Stimulated activated CD4-positive, alpha-beta T cell treated with anti-CD3 and anti-CD28 coated beads, Interleukin-4, amount 100 ng/mL, for 24 hours (primary cell): Measurements from ENCODE around the gene ARHGEF17.

Experiments
- DNase-seq: peaks from one replicate; pipeline ENCODE4 v3.0.0-alpha.2; 2020

ARHGEF17 gene

DNA sequence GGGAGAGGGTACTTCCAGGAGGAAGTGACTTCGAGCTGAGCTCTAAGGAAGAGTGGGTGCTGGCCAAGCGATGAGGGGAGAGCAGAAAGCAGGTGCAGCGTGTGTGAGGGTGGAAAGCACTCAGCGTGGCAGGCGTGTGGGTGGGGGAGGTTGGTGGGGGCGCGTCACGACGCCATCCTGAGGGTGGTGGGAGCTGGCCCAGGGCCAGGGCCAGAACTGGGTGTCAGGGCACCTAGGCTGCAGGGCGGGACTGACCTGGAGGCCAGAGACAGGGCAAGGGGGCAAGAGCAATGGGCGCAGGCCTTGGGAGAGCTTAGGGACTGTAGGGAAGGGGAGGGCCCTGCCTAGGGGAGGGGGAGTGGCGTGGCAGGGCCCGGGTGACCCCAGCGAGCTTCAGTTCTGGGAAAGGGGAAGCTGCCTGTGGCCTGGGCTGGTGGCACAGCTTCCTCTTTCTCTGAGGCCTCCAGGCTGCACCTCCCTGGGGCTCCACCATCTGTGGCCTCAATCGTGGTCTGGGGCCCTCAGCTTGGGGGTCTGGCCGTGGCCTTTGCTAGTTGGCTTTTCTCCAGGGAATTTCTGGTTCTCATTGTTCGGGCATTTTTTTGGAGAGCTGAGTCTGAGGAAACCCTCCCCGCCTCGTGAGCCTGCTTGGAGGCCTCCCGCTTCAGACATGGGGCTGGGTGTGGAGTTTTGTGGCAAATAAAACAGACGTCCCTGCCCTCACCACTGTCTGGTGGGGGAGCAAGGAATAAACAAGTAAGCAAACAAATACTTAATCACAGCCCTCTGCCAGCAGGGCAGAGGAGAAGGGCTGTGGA lies 77.0 kb downstream of the ARHGEF17 start:
- no peak for DNase-seq

- no peak for DNase-seq
Observed at GRCh38 chr11:73386016-73386415, 77.9 kb downstream of the ARHGEF17 start.

DNA sequence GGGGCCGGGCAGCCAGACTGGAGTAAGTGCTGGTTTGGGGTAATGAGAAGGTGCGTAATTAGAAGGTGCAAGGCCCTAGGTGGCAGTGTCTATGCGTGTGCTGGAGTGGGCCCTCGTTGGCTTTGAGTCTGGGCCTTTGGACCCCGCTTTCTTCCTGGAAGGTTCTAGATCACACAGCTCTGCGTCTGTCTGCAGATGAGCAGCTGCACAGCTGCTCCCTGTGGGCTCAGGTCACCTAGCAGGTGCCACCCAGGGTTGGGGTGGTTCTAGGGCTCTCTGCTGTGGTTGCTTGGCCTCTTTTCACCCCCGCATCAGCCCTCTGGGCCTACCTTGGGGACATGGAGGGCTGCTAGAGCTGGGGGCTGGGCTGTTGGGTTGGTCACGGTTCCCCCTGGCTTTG lies 78.5 kb downstream of the ARHGEF17 start:
- DNase-seq, result no peak

DNA sequence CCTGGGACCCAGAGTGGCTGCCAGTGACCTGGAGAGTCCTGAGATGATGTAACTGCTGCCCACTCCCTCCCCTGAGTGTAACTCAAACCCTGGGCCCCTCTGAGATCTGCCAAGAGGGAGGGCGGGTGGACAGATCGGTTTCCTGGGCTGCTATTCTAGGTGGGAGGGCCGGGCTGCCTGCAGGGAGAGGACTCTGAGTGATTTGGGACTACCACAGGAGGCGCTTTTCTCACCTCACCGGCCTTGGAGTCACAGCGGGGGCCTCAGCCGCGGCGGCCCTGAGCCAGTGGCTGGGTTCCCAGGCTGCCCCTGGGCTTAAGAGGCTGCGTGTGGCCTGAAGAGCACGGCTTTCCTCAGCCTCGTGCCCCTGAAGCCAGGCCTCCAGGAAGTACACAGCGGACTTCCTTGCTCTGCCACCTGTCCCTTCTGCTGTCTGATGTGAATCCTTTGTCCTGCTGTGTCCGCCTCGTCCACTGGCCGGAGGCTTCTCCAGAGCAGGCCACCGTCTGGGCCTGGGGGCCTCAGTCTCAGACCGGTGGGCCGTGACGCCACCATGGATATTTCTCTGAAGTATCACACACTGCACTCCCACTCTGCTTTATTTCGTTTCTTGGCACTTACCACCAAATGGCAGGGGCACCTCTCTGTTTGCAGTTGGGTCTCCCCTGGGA lies 79.7 kb downstream of the ARHGEF17 start:
- no peak for DNase-seq

DNA sequence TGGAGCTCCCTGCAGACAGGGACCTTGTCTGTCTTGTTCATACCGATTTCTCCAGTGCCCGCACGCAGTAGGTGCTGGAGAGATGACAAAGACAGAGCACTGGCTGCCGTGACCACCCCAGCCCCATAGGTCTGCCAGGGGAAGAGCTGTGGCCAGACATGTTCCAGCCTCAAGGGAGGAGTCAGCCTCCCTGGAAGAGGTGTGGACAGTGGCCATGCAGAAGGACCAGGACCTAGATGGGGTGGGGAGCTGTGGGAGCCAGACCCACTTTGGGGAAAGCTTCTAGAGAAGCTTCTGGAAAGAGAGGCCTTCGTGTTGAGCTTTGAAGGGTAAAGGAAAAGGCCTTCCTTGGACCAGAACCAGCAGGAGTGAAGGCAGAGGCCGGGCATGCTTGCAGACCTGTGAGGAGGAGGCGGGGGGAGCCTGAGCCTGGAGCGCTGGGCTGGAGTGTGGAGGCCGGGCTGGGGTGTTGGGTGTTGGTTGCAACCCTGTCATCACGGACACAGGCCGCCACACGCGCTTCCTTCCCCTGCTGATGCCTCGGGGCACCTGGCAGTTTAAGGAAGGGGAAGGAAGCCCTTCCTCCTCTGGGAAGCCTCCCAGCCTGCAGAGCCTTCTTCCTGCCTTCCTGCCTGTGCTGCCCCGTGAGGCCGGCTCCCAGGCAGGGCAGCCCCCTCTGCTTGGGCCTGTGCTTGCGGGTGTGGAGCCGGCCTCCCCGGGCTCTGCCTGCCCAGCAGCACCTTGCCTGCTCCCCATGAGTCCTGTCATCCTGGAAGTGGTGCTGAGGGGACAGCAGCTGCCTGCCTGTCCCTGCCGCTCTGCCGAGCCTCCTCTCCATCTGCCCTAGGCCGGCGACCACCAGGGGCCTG lies 80.4 kb downstream of the ARHGEF17 start:
- no peak for DNase-seq

DNA sequence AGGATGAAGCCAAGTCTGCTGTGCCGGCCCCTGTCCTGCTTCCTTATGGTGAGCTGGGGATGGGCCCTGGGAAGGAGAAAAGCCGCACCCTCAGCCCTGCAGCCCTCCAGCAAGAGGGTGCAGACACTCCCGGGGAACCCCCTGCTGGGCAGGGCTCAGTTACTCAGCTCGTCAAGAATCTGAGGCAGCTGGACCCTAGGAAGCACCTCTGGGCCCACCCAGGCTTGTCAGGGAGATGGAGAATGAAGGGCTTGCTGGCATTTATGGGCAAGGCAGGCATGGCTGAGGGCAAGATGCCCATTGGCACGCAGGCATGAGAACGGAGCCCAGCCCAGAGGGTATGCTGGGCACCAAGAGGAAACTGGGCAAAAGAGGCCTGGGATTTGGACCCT lies 81.1 kb downstream of the ARHGEF17 start:
- no peak for DNase-seq

GRCh38 chr11:73389916-73390315 lies 81.8 kb downstream of the ARHGEF17 start:
- no peak for DNase-seq

- no peak for DNase-seq
Observed at GRCh38 chr11:73390601-73391565, 82.8 kb downstream of the ARHGEF17 start.

DNA sequence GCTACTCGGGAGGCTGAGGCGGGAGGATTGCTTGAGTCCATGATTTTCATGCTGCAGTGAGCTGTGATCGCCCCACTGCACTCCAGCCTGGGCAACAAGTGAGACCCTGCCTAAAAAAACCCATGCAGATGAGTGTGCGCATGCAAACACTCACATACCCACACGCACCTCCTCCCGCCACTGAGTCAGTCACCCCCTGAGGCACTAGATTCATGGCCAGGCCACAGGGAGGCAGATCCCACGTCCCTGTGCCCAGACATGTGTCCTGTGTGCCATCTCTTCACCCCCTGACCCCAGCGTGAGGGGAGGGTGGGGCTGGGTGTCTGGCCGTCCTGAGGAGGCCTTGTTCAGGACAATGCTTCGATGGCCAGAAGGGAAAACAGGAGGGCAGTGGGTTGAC lies 83.6 kb downstream of the ARHGEF17 start:
- DNase-seq, result no peak

GRCh38 chr11:73392108-73393010 lies 84.3 kb downstream of the ARHGEF17 start:
- DNase-seq, result no peak

- no peak for DNase-seq
Observed at GRCh38 chr11:73393011-73393380, 84.9 kb downstream of the ARHGEF17 start.

DNA sequence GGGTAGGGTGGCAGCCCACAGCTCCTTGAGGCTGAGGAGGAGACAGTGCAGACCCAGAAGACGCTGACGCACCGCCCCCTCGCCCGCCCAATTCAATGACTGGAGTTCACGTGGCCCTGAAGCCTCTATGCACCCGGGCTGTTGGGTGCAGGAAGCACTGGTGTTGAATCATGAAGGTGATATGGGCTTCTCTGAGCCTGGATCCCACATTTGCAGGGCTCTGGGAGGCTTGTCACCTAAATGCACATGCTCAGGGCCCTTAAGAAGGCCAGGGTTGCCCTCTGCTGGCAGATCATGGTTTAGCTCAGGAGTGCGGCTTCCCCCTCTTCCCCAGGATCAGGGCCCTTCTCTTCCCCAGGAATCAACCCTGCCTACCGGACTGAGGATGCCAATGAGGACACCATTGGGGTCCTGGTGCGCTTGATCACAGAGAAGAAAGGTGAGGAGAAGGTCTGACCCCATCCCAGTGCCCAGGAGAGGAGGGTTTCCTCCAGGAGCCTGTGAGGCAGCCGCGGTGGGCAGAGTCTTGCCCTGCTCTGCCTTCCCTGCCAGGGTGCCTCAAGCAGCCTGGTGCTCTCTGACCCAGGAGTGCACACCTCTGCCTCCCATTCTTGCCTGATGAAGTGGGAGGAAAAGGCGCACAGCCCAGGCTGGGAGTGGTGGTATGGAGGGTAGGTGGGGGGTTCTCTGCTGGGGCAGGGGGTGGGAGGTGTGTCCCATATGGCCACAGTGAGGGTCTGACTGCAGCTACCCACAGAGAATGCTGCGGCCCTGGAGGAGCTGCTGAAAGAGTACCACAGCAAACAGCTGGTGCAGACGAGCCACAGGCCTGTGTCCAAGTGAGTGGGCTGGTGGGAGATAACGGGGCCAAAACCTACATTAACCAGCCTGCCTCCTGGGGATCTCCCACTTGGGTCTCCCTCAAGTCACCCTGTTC lies 85.7 kb downstream of the ARHGEF17 start:
- peak; percentile 66 for DNase-seq

GRCh38 chr11:73394416-73395296 lies 86.6 kb downstream of the ARHGEF17 start:
- no peak for DNase-seq

- DNase-seq, result no peak
Observed at GRCh38 chr11:73395297-73396208, 87.5 kb downstream of the ARHGEF17 start.

DNA sequence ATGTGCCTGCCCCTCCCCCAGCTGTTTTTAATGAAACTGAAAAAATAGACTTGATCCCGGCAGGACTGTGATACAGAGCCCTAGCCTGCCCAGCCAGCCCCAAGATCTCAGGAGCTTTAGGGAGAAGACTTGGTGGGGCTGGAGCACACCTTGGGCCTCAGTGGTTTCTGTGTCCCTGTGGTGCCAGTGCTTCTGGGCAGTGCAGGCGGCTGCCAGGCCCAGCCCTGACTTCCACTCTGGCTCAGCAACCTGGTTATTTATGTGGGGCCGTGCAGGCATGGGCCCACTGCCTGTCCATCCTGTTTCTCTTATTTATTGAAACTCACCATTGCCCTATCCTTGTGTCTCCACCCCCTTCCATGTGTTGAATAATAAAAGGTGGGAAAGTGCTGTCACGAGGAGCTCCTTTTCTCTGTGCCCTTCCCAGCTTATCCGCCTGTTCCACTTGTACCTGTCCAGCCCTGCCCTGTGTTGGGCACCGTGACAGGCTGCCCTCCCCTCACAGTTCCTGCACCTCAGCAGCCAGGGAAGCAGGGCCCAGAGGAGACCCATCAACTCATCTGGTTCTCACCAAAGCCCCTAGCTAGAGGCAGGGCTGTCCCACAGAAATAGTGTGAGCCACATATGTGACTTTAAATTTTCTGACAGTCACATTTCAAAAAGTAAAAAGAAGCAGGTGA lies 88.3 kb downstream of the ARHGEF17 start:
- no peak for DNase-seq

DNA sequence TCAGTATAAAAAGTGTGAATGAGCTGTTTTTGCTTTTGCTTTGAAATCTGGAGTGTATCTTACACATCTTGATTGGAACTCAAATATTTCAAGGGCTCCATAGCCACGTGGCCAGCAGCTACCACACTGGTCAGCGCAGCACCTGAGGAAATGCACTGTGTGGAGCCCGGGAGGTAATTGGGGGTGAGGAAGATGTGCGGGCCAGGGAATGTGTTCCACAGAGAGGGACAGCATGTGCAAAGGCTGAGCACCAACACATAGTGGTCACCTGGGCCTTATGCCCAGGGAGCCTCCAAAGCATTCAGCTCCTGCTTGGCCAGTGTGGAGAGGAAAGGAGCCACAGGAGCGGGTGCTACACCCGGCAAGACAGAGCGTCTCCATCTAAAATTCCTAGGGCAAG lies 88.9 kb downstream of the ARHGEF17 start:
- DNase-seq, result no peak

GRCh38 chr11:73397468-73398131 lies 89.5 kb downstream of the ARHGEF17 start:
- DNase-seq, result no peak
